ENCODE data around the gene CST4.
"Not testable (repeated sequence)": the region's sequence is repeated elsewhere in the genome, so short reads cannot be mapped to it uniquely, and the experiment has no call there.

DNA sequence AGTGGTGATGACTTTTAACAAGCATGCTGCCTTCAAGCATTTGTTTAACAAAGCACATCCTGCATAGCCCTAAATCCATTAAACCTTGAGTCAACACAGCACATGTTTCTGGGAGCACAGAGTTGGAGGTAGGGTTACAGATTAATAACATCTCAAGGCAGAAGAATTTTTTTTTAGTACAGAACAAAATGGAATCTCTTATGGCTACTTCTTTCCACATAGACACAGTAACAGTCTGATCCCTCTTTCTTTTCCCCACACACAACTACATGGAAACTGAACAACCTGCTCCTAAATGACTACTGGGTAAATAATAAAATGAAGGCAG lies 6.2 kb upstream of the CST4 start:
- not testable (repeated sequence) for TF ChIP-seq CTCF (IDR thresholded peaks at IDR 0.05; ENCODE audit: poor library complexity); EZH2 (IDR thresholded peaks at IDR 0.05; ENCODE audit: borderline replicate concordance); EZH2phosphoT487 (IDR thresholded peaks at IDR 0.05; ENCODE audit: low read depth, severe bottlenecking, unreplicated experiment)

Data from hepatocyte (in vitro differentiated cells).